Mammary epithelial cell (primary cell): ENCODE results near the gene HOXD8.

ENCODE experiments used
- EZH2 ChIP-seq: IDR thresholded peaks from 2 replicates; pipeline ENCODE4 v1.6.1; 2012; ENCODE audit warnings: low read length, inconsistent platforms, borderline replicate concordance
- TF ChIP-seq, protein P1 (sequence below), 2 donors: IDR thresholded peaks in 1 of 2; conservative IDR thresholded peaks in 1 of 2; 2 replicates each; pipeline ENCODE4 v1.5.1; 2011 to 2012; ENCODE audit warnings: inconsistent platforms in 2 of 2, low read length in 2 of 2, mild to moderate bottlenecking in 2 of 2, control low read depth in 1 of 2, low read depth in 1 of 2; ENCODE audit not compliant: insufficient read depth in 1 of 2; ENCODE audit errors: extremely low read depth in 1 of 2

- TF ChIP-seq, protein P1, sequence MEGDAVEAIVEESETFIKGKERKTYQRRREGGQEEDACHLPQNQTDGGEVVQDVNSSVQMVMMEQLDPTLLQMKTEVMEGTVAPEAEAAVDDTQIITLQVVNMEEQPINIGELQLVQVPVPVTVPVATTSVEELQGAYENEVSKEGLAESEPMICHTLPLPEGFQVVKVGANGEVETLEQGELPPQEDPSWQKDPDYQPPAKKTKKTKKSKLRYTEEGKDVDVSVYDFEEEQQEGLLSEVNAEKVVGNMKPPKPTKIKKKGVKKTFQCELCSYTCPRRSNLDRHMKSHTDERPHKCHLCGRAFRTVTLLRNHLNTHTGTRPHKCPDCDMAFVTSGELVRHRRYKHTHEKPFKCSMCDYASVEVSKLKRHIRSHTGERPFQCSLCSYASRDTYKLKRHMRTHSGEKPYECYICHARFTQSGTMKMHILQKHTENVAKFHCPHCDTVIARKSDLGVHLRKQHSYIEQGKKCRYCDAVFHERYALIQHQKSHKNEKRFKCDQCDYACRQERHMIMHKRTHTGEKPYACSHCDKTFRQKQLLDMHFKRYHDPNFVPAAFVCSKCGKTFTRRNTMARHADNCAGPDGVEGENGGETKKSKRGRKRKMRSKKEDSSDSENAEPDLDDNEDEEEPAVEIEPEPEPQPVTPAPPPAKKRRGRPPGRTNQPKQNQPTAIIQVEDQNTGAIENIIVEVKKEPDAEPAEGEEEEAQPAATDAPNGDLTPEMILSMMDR (conservative IDR thresholded peaks at IDR 0.05 in 1 of 2, IDR thresholded peaks at IDR 0.05 in 1 of 2; ENCODE audit: extremely low read depth in 1 of 2, insufficient read depth in 1 of 2, low read depth in 1 of 2, low read length in 2 of 2): no peak
- TF ChIP-seq EZH2: peak; percentile 73
These were observed 40.3 kb upstream of the HOXD8 start for GRCh38 chr2:176088937-176089842.
